HG03354 (cell line): ENCODE results near the gene BAD.
A peak's percentile ranks its signal among the peaks of the same experiment; 100 is the strongest.

Source experiments
- ATAC-seq: cut with Tn5 transposase; IDR thresholded peaks from one replicate; pipeline ENCODE4 v1.9.1; 2021; ENCODE audit warnings: mild to moderate bottlenecking; ENCODE audit not compliant: unreplicated experiment, poor library complexity, severe bottlenecking

The BAD gene

GRCh38 chr11:64234647-64235379 lies 49.7 kb downstream of the BAD start:
- peak; percentile 24 for ATAC-seq

GRCh38 chr11:64233913-64234586 lies 50.4 kb downstream of the BAD start, which contains the start of gene VEGFB:
TSS of gene VEGFB (plus strand) at chr11:64234584. CDS start at chr11:64234834, 250 bp downstream.
- peak; percentile 34 for ATAC-seq

GRCh38 chr11:64232967-64233315 lies 51.5 kb downstream of the BAD start:
- ATAC-seq = no peak

- ATAC-seq = no peak
Measured at GRCh38 chr11:64232182-64232966, 52.1 kb downstream of the BAD start.

GRCh38 chr11:64231546-64231945 lies 52.9 kb downstream of the BAD start:
- ATAC-seq = no peak

- ATAC-seq = no peak
Measured at GRCh38 chr11:64230985-64231365, 53.5 kb downstream of the BAD start.

- peak; percentile 53 for ATAC-seq
Measured at GRCh38 chr11:64230171-64230984, 54.1 kb downstream of the BAD start, which contains the start of gene DNAJC4. TSS of gene DNAJC4 (plus strand) at chr11:64230548. CDS start at chr11:64230855, 307 bp downstream.

GRCh38 chr11:64229744-64230170 lies 54.7 kb downstream of the BAD start:
- ATAC-seq = no peak

GRCh38 chr11:64229090-64229743 lies 55.2 kb downstream of the BAD start:
- ATAC-seq = no peak

GRCh38 chr11:64227405-64227956 lies 57.0 kb downstream of the BAD start:
- ATAC-seq = no peak

- peak; percentile 20 for ATAC-seq
Measured at GRCh38 chr11:64226507-64227051, 57.9 kb downstream of the BAD start.

- peak; percentile 57 for ATAC-seq
Measured at GRCh38 chr11:64225608-64226506, 58.6 kb downstream of the BAD start, which contains the start of the genes NUDT22 and TRPT1. TSS of gene NUDT22 (plus strand) at chr11:64226274. CDS start at chr11:64226653, 379 bp downstream. TSS of gene TRPT1 (minus strand) at chr11:64226186. CDS start at chr11:64225860, 326 bp downstream.

GRCh38 chr11:64224891-64225607 lies 59.4 kb downstream of the BAD start:
- no peak for ATAC-seq

- ATAC-seq = no peak
Measured at GRCh38 chr11:64224151-64224890, 60.1 kb downstream of the BAD start.

GRCh38 chr11:64223001-64223651 lies 61.3 kb downstream of the BAD start:
- ATAC-seq = no peak

GRCh38 chr11:64222651-64223000 lies 61.8 kb downstream of the BAD start:
- no peak for ATAC-seq
